ENCODE measurements around the gene CRTC1.

Gene CRTC1

DNA sequence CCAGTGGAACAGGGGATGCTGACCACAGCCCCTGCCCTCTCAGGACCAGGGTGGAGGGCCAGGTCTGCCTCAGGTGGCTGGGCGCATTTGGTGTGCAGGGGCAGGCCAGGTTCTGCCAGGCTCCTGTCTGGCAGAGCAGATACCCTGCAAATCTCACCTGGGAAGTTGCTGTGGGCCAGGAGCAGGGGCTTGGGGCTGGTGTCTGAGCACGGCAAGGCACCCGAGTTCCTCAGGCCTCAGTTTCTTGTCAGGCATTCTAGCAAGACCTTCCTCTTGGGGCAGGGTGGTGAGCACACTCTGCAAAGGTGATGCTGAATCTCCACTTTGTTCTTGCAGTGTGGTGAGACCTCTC is 1.1 kb downstream of the CRTC1 start:
- H3K27ac ChIP-seq: peak overlapping the region; percentile 79; the same call in 1 of the 2 replicates
- TF ChIP-seq, protein P1, sequence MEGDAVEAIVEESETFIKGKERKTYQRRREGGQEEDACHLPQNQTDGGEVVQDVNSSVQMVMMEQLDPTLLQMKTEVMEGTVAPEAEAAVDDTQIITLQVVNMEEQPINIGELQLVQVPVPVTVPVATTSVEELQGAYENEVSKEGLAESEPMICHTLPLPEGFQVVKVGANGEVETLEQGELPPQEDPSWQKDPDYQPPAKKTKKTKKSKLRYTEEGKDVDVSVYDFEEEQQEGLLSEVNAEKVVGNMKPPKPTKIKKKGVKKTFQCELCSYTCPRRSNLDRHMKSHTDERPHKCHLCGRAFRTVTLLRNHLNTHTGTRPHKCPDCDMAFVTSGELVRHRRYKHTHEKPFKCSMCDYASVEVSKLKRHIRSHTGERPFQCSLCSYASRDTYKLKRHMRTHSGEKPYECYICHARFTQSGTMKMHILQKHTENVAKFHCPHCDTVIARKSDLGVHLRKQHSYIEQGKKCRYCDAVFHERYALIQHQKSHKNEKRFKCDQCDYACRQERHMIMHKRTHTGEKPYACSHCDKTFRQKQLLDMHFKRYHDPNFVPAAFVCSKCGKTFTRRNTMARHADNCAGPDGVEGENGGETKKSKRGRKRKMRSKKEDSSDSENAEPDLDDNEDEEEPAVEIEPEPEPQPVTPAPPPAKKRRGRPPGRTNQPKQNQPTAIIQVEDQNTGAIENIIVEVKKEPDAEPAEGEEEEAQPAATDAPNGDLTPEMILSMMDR (conservative IDR thresholded peaks at IDR 0.05): no peak

DNA sequence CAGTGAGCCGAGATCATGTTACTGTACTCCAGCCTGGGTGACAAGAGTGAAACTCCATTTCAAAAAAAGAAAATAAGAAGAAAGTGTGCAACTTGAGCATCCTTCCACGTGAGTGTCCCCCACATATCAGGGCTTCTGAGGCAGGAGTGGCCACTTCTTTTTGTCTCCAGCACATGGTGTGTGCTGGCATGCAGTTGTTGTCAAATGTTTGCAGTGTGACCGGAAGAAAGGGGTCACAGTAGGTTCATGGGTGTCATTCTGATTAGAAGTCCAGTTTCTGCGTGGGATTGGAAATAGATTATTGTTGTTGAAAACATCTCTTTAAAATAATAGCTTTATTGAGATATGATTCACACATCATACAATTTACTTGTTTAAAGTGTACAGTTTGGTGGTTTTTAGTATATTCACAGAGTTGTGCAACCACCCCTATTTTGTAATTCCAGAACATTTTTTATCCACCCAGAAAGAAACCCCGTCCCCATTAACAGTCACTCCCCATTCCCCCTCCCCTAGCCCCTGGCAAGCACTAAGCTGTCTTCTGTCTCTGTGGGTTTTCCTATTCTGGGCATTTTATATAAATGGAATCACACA is 2.2 kb downstream of the CRTC1 start:
- peak overlapping the region; percentile 79; the same call in 1 of the 2 replicates for H3K27ac ChIP-seq
- TF ChIP-seq, protein P1 (conservative IDR thresholded peaks at IDR 0.05): no peak

DNA sequence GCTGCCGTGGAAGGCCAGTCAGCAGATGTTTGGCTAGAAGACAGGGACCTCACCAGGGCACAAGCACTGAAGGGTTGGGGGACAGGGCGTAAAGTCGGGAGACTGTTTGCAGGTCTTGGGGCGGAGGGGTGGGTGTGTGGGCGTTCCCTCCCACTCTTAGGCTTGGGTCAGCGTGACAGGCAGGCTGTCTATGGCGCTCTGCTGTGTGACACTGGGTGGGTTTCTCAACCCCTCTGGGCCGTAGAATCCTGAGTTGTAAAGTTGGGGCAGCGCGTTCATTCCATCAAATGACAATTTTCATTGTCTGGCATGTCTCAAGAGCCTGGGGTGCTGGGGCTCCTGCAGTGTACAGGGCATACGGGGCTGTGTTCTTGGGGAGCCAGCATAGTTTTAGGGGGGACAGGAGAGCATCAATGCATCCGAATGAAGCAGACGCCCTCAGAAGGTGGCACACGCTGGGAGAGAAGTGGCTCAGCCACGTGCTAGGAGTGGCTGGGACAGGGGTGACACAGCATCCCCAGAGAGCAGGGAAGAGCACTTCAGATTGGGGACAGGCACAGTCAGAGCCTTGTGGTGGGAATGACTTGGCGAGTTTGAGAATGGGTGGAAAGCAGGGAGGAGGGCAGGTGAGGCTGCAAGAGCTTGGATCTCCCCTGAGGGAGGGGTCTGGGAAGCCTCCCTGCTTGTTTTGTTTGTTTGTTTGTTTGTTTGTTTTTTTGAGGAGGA is 4.4 kb downstream of the CRTC1 start:
- TF ChIP-seq, protein P1 (conservative IDR thresholded peaks at IDR 0.05): no peak
- no peak overlapping the region for H3K27ac ChIP-seq

DNA sequence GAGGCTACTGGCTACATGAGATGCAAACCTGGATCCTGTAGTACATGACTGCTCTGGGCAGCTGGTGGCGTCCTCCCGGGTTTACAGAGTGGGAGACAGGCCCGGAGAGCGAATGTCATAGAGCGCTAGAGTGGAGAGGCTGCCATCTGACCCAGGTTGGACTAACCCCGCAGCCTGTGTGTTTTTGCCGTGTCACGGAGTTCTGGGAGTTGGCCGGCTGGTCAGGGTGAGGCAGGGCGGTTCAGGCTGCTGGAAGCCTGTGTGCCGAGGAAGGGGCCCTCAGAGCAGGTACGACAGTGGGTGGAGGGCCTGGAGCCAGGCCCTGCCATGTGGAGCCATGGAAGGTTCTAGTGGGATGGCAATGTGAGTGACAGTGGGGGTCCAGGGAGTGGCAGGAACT is 12.5 kb downstream of the CRTC1 start:
- TF ChIP-seq, protein P1 (conservative IDR thresholded peaks at IDR 0.05): no peak

DNA sequence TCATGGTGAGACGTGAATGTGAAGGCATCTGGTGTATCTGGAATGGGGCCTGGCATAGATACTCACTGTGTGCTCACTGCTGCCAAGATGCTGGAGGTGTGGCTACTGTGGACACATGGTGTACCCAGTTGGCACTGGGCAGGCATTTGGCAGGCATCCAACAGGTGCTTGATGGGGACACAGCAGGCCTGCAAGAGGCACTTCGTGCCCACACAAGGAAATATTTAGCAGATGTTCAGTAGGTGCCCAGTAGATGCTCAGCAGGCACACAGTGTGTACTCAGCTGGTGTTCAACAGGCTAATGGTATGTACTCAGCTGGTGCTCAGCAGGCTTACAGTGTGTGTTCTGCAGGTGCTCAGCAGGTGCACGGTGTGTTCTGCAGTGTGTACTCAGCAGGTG is 14.2 kb downstream of the CRTC1 start:
- TF ChIP-seq, protein P1 (conservative IDR thresholded peaks at IDR 0.05): no peak

More for the DNA sequence above, 12.5 kb downstream of the CRTC1 start:
- peak overlapping the region; percentile 58 for H3K27ac ChIP-seq

DNA sequence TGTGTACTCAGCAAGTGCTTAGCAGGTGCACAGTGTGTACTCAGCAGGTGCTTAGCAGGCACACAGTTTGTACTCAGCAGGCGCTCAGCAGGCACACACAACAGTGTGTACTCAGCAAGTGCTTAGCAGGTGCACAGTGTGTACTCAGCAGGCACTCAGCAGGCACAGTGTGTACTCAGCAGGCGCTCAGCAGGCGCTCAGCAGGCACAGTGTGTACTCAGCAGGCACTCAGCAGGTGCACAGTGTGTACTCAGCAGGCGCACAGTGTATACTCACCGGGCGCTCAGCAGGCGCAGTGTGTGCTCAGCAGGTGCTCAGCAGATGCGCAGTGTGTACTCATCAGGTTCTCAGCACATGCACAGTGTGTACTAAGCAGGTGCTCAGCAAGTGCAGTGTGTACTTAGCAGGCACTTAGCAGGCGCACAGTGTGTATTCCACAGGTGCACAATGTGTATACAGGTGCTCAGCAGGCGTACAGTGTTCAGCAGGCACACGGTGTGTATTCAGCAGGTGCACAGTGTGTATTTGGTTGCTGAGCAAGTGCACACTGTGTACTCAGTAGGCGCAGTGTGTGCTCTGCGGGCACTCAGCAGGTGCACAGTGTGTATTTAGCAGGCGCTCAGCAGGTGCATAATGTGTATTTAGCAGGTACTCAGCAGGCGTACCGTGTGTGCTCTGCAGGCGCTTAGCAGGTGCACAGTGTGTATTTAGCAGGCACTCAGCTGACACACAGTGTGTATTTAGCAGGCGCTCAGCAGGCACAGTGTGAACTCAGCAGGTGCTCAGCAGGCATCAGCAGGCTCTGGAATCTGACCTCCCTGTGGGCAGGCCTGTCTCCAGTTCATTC is 15.1 kb downstream of the CRTC1 start:
- H3K27ac ChIP-seq: peak overlapping the region; percentile 82
- TF ChIP-seq, protein P1 (conservative IDR thresholded peaks at IDR 0.05): no peak

More for the DNA sequence above, 14.2 kb downstream of the CRTC1 start:
- H3K27ac ChIP-seq: peak overlapping the region; percentile 58
